ENCODE measurements around the gene TAGAP.
"Not testable (repeated sequence)": the region's sequence is repeated elsewhere in the genome, so short reads cannot be mapped to it uniquely, and the experiment has no call there.

The TAGAP gene

GRCh38 chr6:159005436-159005835, 39.4 kb downstream of the TAGAP start:
- no peak for DNase-seq

- no peak for DNase-seq
Measured at GRCh38 chr6:159004592-159004991, 40.2 kb downstream of the TAGAP start.

GRCh38 chr6:159002432-159003155, 42.2 kb downstream of the TAGAP start:
- DNase-seq, result no peak

DNA sequence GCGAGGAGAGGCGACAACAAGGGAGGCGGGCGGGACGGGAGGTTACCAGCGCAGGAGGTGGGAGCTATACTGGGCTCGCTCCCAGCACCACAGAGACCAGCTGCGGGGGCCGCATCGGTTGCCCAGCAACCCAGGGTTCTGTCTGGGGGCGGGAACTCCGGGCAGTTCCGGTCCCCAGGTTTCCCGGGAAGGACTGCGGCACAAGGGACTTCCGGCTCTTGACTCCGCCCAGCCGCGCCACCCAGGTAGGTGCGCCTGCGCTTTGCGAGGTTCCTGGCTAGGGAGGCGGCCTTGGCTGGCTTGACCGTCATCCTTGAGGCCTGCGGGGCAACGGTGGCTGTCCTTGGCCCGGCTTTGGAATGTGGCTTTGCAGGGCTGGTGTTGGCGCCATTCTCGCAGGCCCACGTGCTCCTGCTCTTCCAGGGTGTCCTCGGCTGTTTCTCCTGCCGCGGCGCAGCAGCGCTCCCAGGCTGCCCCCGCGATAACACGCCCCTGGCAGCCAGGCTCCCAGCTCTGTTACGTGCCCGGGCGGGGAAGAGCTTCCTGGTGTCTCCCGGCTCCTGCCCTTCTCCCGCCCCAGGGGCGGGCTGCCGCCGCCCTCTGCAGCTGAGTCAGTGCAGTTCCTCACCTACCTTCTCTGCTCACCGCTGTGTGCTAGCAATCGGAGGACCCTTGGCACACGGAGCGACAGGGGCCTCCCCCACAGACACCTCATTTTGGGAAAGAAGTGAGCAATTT, 45.0 kb downstream of the TAGAP start, which contains the start of gene RSPH3:
RSPH3 (minus strand) TSS at position 537 of the 738 bp plus-strand sequence. CDS start 652 bp downstream, outside the sequence.
- peak; percentile 91 for DNase-seq

DNA sequence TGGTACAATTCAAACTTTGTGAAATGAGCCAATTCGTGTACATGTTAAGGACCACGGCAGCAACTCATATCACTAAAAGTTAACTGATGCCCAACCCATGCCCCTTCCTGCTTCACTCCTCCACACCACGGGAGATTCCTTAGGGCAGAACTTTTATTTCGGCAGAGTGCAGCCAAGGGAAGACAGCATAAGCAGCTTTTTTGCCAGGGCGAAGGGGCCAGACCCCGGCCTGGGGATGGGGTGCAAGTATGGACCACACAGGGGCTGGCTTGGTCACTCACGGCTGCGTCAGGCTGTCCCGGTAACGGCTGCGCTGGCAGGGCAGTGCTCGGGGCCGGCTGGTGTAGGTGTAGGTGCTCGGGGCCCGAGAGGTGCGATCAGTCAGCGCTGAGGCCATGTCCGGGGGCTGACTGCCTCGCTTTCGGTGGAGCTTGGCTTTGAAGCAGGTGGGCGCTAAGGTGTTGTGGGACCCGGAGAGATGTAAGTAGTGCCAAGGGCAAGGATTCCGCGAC, 45.6 kb downstream of the TAGAP start:
- DNase-seq, result no peak

DNA sequence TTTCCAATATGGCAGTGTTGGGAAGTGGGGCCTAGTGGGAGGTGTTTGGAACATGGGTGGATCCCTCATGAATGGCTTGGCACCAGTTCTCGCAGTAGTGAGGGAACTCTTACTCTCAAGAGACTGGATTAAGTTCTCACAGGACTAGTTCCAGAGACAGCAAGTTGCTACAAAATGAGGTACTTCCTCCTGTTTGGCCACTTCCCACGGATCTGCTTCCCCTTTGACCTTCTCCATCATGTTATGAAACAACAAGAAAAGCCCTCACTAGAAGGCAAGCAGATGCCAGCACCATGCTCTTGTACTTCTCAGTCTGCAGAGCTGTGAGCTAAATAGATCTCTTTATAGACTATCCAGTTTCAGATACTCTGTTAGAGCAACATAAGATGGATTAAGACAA, 47.9 kb downstream of the TAGAP start:
- DNase-seq, result no peak

GRCh38 chr6:158993639-158994038, 51.2 kb downstream of the TAGAP start:
- DNase-seq, result no peak

DNA sequence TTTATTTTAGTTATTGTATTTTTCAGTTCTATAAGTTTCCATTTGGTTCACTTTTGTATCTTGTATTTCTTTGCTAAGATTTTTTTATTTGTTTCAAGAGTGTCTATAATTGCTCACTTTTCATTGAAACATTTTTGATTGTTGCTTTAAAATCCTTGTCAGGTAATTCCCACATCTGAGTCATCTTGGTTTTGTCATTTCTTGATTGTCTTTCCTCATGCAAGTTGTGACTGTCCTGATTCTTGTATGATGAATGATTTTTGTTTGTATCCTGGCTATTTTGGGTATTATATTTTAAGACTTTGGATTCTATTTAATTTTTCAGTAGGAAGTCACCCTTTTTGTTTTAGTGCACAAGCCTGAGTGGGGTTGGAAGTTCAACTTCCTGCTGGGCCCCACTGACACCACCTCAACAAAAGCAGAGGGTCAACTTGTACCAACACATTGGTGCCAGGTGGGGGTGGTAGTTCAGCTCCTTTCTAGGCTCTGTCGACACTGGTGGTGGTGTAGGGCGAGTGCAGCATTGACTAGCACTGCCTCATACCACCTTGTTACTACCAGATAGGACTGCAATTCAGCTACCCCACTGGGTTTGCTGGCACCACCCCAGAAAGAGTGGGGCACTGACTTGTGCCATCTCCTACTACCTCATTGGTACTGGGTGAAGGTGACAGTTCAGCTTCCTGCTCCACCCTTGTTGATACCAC, 53.6 kb downstream of the TAGAP start:
- DNase-seq, result no peak

GRCh38 chr6:158989711-158990110, 55.1 kb downstream of the TAGAP start:
- DNase-seq, result not testable (repeated sequence)

DNA sequence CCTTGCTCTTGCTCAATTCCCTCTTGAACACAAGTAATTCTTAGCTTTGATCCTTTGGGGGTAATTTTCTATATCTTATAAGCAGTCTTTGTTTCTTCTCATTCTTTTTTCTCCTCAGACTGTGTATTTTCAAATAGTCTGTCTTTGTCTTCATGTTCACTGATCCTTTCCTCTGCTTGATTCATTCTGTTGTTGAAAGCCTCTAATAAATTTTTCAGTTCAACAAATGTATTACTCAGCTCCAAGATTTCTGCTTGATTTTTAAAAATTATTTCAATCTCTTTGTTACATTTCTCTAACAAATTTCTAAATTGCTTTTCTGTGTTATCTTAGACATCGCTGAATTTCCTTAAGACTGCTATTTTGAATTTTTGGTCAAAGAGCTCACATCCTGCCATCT, 56.3 kb downstream of the TAGAP start:
- DNase-seq, result no peak

- no peak for DNase-seq
Measured at GRCh38 chr6:158987657-158988056, 57.1 kb downstream of the TAGAP start.

Data from CD4-positive, alpha-beta T cell treated with Interleukin-4 for 4 hours (primary cell).